Stimulated activated naive CD8-positive, alpha-beta T cell treated with anti-CD3 and anti-CD28 coated beads, Interleukin-15, Interleukin-2, amounts not matched to agents 100 ng/mL and 50 ng/mL, for 24 hours (primary cell): ENCODE results near the gene MAP7D3.
"Not testable (repeated sequence)": the region's sequence is repeated elsewhere in the genome, so short reads cannot be mapped to it uniquely, and the experiment has no call there.

ENCODE experiments used
- H3K27ac Mint-ChIP-seq: one replicate; pipeline ENCODE4 v1.8.0; 2021; ENCODE audit warnings: mild to moderate bottlenecking, mixed read lengths
- H3K27me3 Mint-ChIP-seq: one replicate; pipeline ENCODE4 v1.8.0; 2021; ENCODE audit warnings: mixed read lengths
- H3K36me3 Mint-ChIP-seq: one replicate; pipeline ENCODE4 v1.8.0; 2021; ENCODE audit warnings: low read depth, mixed read lengths
- H3K4me1 Mint-ChIP-seq: one replicate; pipeline ENCODE4 v1.8.0; 2021; ENCODE audit warnings: low read depth, mixed read lengths
- H3K4me3 Mint-ChIP-seq: one replicate; pipeline ENCODE4 v1.8.0; 2021; ENCODE audit warnings: mild to moderate bottlenecking, mixed read lengths
- H3K9me3 Mint-ChIP-seq: one replicate; pipeline ENCODE4 v1.8.0; 2021; ENCODE audit warnings: mixed read lengths

MAP7D3 gene

GRCh38 chrX:136190038-136190713 is 61.0 kb downstream of the MAP7D3 start:
- H3K4me1 Mint-ChIP-seq = peaks cover 38% of the 10 kb centered on the region
- no peaks in the 10 kb centered on the region for H3K9me3 Mint-ChIP-seq
- H3K4me3 Mint-ChIP-seq = no peak overlapping the region
- H3K36me3 Mint-ChIP-seq = no peaks in the 10 kb centered on the region
- H3K27ac Mint-ChIP-seq = no peak overlapping the region
- H3K27me3 Mint-ChIP-seq = no peaks in the 10 kb centered on the region

DNA sequence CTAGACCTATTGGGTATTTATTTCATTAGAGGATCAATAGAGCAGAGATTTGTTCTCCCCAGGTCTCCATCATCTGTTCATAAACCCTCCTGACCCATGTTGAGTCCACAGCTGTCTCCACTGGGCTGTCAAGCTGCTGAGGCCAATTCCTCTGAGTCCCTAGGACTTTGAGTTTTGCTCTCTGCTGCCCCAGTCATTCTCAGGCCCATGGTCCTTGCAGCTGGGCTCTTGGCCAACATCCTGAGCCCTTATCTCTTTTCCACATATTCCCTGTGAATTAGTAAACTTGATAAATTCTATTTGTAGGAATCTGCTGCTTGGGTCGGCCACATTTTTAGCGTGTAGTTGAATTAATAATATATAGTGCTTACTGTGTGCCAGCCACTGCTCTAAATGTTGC is 62.0 kb downstream of the MAP7D3 start:
- no peak overlapping the region for H3K4me3 Mint-ChIP-seq
- no peaks in the 10 kb centered on the region for H3K9me3 Mint-ChIP-seq
- H3K27ac Mint-ChIP-seq = no peak overlapping the region
- H3K4me1 Mint-ChIP-seq = peaks cover 40% of the 10 kb centered on the region
- no peaks in the 10 kb centered on the region for H3K36me3 Mint-ChIP-seq
- H3K27me3 Mint-ChIP-seq = no peaks in the 10 kb centered on the region

DNA sequence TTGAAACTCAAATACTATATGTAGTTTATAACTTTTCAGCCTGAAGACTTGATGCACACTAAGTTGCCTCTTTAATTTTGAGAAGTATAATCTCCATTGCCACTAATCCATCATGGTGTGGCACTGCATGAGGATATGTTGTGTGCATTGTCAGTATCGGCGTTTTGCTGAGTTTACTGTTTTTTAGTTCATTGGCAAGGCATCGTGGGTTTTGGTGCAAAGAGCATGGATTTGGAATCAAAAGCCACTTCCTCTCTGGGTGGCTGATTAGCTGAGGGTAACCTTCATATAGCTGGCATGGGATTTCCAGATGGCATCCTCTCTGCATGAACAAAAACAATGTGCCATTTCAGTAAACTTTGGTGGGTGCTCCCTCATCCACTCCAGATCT is 65.2 kb downstream of the MAP7D3 start:
- H3K4me1 Mint-ChIP-seq = peaks cover 9% of the 10 kb centered on the region
- H3K27ac Mint-ChIP-seq = no peak overlapping the region
- no peaks in the 10 kb centered on the region for H3K27me3 Mint-ChIP-seq
- H3K9me3 Mint-ChIP-seq = no peaks in the 10 kb centered on the region
- no peak overlapping the region for H3K4me3 Mint-ChIP-seq
- no peaks in the 10 kb centered on the region for H3K36me3 Mint-ChIP-seq

DNA sequence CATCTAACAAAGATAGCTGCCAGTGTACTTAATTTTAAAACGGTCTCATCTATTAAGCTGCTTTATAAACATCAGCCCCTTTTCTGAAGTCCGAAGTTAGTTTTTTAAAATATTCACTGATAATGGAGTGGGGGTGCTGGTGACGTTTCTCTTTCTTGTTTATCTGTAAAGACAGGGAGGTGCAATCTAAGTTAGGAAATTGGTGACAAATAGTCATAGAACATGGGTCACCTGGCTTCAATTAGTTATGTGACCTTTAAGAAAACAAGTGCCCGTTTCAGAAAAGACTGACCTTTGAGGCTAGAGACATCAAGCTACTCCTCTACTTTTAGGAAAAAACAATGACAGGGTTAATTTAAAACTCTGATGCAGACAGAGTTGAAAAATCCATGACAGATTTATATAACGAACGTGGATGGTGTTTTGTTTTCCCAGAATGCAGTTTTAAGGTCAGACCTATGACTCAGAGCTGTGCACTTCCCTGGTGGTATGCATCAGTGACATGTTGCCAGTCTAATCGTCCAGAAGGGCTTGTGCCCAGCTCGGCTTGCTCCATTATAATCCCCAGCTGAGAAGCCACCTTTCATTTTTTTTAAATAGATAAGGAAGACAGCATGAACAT is 65.7 kb downstream of the MAP7D3 start:
- Mint-ChIP-seq H3K36me3 (no peaks in the 10 kb centered on the region), H3K4me1 (peaks cover 6% of the 10 kb centered on the region), H3K27ac (no peak overlapping the region), H3K27me3 (no peaks in the 10 kb centered on the region), H3K4me3 (no peak overlapping the region), H3K9me3 (no peaks in the 10 kb centered on the region)

- no peaks in the 10 kb centered on the region for H3K9me3 Mint-ChIP-seq
- H3K27ac Mint-ChIP-seq = no peak overlapping the region
- H3K4me1 Mint-ChIP-seq = peaks cover 6% of the 10 kb centered on the region
- H3K4me3 Mint-ChIP-seq = no peak overlapping the region
- no peaks in the 10 kb centered on the region for H3K36me3 Mint-ChIP-seq
- H3K27me3 Mint-ChIP-seq = no peaks in the 10 kb centered on the region
Observed at GRCh38 chrX:136183917-136184316, 67.3 kb downstream of the MAP7D3 start.

- Mint-ChIP-seq H3K4me3 (no peak overlapping the region), H3K27me3 (no peaks in the 10 kb centered on the region), H3K36me3 (no peaks in the 10 kb centered on the region), H3K4me1 (peaks cover 6% of the 10 kb centered on the region), H3K9me3 (no peaks in the 10 kb centered on the region), H3K27ac (no peak overlapping the region)
Observed at GRCh38 chrX:136183172-136183571, 68.0 kb downstream of the MAP7D3 start.

GRCh38 chrX:136182414-136182813 is 68.8 kb downstream of the MAP7D3 start:
- Mint-ChIP-seq H3K27me3 (no peaks in the 10 kb centered on the region), H3K27ac (no peak overlapping the region), H3K36me3 (no peaks in the 10 kb centered on the region), H3K9me3 (no peaks in the 10 kb centered on the region), H3K4me3 (no peak overlapping the region), H3K4me1 (peaks cover 6% of the 10 kb centered on the region)

DNA sequence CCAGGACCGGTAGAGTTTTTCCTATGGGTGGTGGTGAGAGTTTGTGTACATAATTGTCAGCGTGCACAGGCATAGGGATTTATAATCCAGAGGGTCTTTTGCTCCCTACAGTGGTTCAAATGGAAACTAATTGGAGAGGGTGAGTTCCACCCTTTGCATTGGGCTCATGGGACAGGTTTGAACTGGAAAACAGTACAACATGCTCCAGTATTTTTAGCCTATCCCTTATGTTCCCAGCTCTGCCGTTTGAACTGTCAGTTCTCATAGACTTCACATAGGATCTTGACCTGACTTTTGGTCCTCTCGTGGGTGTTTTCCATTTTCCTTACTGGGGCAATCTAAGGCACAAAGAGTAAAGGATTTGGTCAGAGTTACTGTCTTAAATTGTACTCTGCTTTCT is 72.1 kb downstream of the MAP7D3 start:
- no peak overlapping the region for H3K4me3 Mint-ChIP-seq
- H3K4me1 Mint-ChIP-seq = no peaks in the 10 kb centered on the region
- no peaks in the 10 kb centered on the region for H3K27me3 Mint-ChIP-seq
- no peak overlapping the region for H3K27ac Mint-ChIP-seq
- H3K36me3 Mint-ChIP-seq = no peaks in the 10 kb centered on the region
- no peaks in the 10 kb centered on the region for H3K9me3 Mint-ChIP-seq

- Mint-ChIP-seq H3K4me1 (no peaks in the 10 kb centered on the region), H3K4me3 (no peak overlapping the region), H3K27ac (no peak overlapping the region), H3K9me3 (no peaks in the 10 kb centered on the region), H3K36me3 (no peaks in the 10 kb centered on the region), H3K27me3 (no peaks in the 10 kb centered on the region)
Observed at GRCh38 chrX:136176399-136176825, 74.8 kb downstream of the MAP7D3 start.

- H3K4me3 Mint-ChIP-seq = no peak overlapping the region
- H3K27ac Mint-ChIP-seq = no peak overlapping the region
- H3K36me3 Mint-ChIP-seq = no peaks in the 10 kb centered on the region
- no peaks in the 10 kb centered on the region for H3K27me3 Mint-ChIP-seq
- H3K4me1 Mint-ChIP-seq = no peaks in the 10 kb centered on the region
- H3K9me3 Mint-ChIP-seq = no peaks in the 10 kb centered on the region
Observed at GRCh38 chrX:136171420-136171819, 79.8 kb downstream of the MAP7D3 start.

DNA sequence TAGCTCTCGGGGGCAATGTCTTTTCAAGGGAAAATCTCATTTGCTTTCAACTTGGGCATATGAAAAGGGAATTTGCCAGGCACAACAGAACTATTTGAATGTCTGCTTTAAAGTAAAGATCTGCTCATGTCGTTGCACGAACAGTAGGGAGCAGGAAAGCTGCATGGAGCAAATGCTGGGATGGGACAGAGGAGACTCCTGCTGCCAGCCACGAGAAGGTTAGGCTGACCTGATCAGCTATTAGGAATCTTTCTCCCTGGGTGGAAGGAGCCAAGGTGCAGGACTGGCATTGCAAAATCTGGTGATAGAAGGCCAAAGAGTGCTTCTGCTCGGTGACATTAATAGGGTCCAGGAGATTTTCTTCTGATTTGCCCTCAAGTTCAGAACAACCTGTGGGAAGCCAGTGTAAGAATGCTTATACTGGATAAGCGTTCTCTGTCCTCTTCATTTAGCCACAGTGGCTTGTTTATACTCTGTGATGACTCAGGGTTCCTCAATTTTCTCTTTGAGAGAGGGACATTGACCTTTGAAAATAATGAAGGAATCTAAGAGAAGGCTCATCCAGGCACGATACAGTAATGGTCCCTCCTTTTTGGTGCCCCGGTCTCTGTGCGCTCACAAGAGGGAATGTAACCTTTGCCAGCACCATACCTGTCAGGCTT is 80.9 kb downstream of the MAP7D3 start:
- H3K4me3 Mint-ChIP-seq = no peak overlapping the region
- no peaks in the 10 kb centered on the region for H3K9me3 Mint-ChIP-seq
- H3K27me3 Mint-ChIP-seq = no peaks in the 10 kb centered on the region
- no peaks in the 10 kb centered on the region for H3K4me1 Mint-ChIP-seq
- no peaks in the 10 kb centered on the region for H3K36me3 Mint-ChIP-seq
- H3K27ac Mint-ChIP-seq = no peak overlapping the region

DNA sequence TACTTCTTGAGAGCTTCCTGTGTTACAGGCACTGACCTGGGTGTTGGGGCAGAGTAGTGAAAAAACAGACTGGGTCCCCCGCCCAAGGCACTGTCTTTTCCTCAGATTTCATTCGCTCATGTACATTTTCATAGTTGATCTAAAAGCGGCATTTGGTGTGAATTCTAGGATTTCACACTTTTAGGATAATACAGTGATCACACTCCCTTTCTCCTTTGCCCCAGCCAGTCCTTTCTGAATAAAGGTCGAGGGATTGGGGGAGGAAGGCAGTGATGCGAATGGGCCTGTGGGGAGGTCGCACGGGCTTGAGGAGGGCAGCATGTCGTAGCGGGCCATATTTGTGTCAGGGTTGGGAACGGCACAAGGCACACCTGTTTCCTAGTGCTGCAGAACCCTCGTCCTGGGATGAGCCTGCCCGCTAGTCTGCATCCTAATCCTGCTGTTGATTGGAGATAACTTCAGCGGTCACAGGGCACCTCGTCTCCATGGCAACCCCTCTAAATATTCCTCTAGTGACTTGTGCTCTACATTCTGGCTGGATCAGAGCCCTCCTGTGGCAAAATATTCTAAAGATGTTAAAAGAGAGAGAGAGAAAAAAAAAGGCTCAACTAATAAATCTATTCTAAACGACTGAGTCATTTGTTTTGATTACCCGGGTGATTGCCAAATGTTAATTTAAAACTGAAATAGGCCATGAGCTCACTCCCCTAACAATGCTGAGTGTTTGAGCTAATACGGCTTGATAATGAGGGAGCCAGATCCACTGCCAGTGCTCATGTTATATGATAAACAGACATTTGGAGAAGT is 82.1 kb downstream of the MAP7D3 start:
- H3K9me3 Mint-ChIP-seq = no peaks in the 10 kb centered on the region
- no peaks in the 10 kb centered on the region for H3K4me1 Mint-ChIP-seq
- H3K4me3 Mint-ChIP-seq = no peak overlapping the region
- H3K27me3 Mint-ChIP-seq = no peaks in the 10 kb centered on the region
- no peak overlapping the region for H3K27ac Mint-ChIP-seq
- H3K36me3 Mint-ChIP-seq = no peaks in the 10 kb centered on the region

DNA sequence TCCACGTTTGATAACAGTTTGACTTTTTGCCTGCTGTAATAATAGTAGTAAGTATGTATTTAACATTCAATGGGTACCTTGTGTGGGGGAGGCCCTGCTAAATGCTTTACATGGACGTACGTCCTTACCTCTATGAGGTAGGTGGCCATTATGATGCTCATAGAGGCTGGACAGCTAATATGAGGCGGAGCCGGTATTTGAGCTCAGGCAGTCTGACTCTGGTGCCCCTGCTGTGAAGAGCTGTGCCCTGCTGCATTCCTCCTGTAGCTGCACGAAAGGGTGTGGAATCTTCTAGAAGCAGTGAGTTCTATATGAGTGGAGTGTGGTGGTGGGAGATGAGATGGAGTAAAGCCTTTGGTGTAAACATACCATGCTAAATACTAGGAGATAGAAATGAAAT is 83.2 kb downstream of the MAP7D3 start:
- not testable (repeated sequence) for H3K4me3 Mint-ChIP-seq, H3K27ac Mint-ChIP-seq, H3K4me1 Mint-ChIP-seq, H3K9me3 Mint-ChIP-seq, H3K36me3 Mint-ChIP-seq, H3K27me3 Mint-ChIP-seq

DNA sequence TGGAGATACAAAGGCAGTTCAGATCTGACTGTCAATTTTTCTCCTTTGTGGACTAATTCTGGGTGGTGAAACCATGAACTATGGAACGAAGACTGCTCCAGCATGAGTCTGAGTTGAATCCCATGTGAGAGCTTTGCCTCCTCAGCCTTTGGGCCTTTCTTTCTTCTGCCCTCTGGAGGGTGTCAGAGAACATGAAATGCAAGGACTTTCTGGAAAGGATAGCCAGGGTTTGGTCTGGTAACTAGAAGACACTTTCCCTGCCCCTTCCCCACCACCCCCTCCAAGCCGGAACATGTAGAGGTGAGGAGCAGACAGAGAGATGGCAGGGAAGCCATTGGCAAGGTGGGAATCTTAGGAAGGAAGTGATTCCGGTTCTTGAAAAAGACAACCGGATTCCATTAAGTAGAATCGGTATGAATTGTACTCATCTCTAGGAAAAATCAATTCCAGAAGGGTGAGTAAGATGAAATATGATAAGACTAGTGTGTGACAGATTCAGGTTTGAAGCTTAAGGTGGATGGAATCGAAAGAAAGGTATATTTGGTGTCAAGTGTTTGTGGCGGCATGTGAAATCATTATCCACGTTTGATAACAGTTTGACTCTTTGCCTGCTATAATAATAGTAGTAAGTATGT is 84.9 kb downstream of the MAP7D3 start:
- Mint-ChIP-seq H3K4me3 (no peak overlapping the region), H3K27me3 (no peaks in the 10 kb centered on the region), H3K9me3 (no peaks in the 10 kb centered on the region), H3K36me3 (no peaks in the 10 kb centered on the region), H3K4me1 (no peaks in the 10 kb centered on the region), H3K27ac (no peak overlapping the region)

DNA sequence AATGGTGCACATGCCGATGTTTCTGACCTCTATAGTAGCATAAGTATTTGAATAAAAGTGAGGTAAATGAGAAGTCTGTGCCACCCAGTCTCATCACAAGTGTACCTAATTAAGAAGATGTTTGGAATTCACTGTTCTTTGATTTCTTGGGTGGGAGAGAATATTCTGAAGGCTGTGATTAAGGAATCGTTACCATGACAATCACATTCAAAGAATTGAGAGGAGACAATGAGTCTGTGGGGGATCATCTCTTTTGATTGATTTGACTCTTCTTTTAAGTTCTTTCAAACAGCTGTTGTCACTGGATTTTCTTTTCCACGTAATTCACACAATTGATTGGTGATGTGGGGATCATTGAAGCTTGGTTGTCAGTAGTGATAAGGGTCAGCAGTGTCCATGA is 85.8 kb downstream of the MAP7D3 start:
- Mint-ChIP-seq H3K9me3 (no peaks in the 10 kb centered on the region), H3K27ac (no peak overlapping the region), H3K4me3 (no peak overlapping the region), H3K27me3 (no peaks in the 10 kb centered on the region), H3K4me1 (no peaks in the 10 kb centered on the region), H3K36me3 (no peaks in the 10 kb centered on the region)
